Esophagus mucosa (tissue), 1 donor: Measurements from ENCODE around the gene PRKAB1. TPM values are rescaled to one million over a fixed set of nuclear protein-coding genes. Genes with fewer than 3 reads are reported as not detected.

Source experiments
- ATAC-seq: fragments of 200-7000 bp; cut with Tn5 transposase; one replicate; pipeline ENCODE4 v1.9.1; 2020
- total RNA-seq: library from RNA; stranded (reverse); gene quantifications from one replicate; pipeline ENCODE4 v1.2.4, GENCODE V29; 2023
- donor health status: DM: yes; HTN: yes; CAD: no.

PRKAB1 gene
- total RNA-seq, 1 donor from 2014 or later: 26.8 TPM

- no peak for ATAC-seq
Observed at GRCh38 chr12:119664642-119665041, 3.3 kb upstream of the PRKAB1 start.

- no peak for ATAC-seq
Observed at GRCh38 chr12:119665164-119665929, 2.6 kb upstream of the PRKAB1 start.

- ATAC-seq: no peak
Observed at GRCh38 chr12:119666226-119666795, 1.6 kb upstream of the PRKAB1 start.

DNA sequence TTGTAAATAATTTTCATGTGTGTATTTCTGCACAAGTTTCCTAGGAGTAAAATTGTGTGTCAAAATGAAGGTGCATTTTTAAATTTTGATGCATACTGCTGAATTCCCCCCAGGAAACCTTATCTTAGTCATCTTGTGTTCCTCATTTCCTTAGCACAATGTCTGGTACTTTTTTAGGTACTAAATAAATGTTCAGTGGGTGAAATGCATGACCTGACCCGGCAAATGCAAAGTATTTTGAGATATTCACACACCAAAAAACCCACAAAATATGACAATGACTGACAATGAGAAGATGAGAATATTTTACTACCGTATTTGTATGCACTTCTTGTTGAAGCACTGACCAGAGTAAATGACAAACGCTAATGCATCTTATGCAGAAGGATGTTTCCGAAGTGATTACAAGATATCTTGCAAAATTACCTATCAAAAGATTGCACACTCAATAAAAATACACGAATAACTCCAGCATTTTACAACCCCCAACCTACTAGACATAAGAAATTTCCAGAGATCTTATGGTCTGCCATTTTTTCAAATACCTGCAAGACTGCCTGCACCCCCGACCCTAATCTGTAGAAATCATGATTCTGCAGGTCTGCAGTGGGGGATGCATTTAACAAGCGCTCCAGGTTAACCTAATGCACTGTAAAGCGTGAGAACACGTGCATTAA, 895 bp upstream of the PRKAB1 start:
- ATAC-seq: no peak

GRCh38 chr12:119668324-119668841, 450 bp downstream of the PRKAB1 start:
- no peak for ATAC-seq

- peak; percentile 26 for ATAC-seq
Observed at GRCh38 chr12:119669744-119670472, 2.0 kb downstream of the PRKAB1 start.

DNA sequence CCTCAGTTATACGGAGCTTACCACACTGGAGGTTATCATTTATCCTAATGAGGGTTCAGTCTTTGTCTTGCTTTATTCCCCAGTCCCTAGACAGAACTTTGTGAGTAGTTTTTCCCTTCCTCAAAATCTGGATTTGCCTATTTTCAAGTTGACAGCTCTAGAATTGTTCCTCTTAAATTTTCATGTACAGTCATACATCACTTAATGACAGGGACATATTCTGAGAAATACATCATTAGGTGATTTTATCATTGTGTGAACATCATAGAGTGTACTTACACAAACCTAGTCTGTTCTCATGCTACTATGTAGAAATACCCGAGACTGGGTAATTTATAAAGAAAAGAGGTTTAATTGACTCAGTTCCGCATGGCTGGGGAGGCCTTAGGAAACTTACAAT, 3.1 kb downstream of the PRKAB1 start:
- ATAC-seq: no peak

- ATAC-seq: no peak
Observed at GRCh38 chr12:119672194-119672593, 4.3 kb downstream of the PRKAB1 start.

DNA sequence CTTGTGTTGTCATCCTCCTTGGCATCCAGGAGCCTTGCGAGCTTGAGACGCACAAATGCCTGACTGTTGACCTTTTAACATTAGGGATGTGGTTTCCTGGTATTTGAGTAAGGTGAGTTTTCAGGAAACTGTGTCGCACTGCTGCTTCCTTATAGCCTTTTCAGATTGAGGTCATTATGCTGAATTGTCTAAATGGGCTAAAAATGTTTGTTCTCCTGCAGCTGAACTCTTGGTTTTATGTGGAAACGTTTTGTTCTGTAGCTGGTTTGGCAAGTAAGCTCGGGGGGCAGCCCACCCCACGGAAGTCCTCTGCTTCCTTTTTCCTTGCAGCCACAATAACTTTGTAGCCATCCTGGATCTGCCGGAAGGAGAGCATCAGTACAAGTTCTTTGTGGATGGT, 5.7 kb downstream of the PRKAB1 start:
- ATAC-seq: peak; percentile 55

GRCh38 chr12:119674560-119674959, 6.6 kb downstream of the PRKAB1 start:
- ATAC-seq: peak; percentile 51

GRCh38 chr12:119676022-119676421, 8.1 kb downstream of the PRKAB1 start:
- no peak for ATAC-seq

- no peak for ATAC-seq
Observed at GRCh38 chr12:119676573-119676972, 8.6 kb downstream of the PRKAB1 start.

DNA sequence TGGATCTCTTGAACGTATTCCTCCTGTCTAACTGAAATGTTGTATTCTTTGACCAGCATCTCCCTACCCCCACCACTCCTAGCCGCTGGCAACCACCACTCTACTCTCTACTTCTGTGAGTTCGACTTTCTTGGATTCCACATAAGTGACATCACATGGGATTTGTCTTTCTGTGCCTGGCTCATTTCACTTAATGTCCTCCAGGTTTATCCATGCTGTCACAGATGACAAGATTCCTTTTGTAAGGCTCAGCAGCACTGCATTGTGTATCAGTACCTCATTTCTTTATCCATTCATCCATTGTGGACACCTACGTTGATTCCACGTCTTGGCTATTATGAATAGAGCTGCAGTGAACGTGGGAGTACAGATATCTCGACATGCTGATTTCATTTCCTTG, 10.5 kb downstream of the PRKAB1 start:
- no peak for ATAC-seq

DNA sequence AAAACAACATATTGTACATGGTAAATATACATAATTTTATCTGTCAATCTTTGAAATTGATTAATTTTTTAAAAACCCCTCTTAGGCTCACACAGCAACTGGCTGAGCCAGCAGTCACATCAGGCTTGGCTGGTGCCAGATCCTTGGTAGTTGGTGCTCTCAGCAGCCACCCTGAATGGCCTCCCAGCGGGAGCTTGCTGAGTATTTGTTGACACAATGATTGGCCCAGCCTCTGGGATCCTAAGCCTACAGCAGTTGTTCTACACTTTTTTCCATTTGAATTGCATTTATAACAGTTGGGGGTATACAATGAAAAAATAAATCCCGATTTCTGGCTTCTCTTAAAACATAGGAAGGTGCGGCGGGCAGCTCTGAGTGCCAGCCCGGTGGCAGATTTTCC, 11.1 kb downstream of the PRKAB1 start:
- ATAC-seq: no peak

DNA sequence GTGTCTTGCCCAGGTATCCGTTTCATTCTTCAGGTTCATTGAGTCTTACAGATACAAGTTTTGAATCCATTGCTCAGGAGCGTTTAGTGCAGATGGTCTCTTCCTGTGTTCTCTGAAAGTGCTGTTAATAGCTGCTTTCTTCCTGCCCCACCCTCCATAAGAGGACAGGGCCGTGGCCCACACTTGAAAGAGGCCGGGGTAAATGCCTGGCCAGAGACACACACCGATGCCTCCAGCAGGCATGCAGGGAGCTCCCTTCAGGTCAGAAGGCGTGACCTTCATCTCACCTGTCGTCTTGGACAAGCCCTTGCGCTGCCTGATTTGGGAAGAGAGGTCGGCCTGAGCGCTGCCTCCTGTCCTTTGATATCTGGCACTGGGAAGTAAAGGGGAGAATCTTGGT, 11.6 kb downstream of the PRKAB1 start:
- ATAC-seq: no peak

DNA sequence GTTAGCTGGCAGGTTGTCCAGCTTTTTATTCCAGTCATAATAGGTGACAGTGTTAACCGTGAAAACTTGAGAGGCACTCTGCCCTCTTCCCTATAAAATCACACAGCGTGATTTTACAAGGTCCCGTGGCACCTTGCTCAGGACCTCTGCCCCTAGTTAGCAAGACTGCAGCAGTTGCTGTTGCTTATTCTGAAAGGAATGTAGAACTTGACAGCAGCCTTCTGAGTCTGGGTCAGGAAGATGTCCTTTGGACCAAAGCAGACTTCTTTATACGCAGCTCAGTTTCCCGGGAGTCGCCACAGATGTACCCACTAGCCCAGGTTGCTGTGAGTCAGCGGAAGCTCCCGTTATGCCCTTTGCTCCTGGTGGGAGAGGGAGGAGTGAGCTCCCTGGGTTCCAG, 13.2 kb downstream of the PRKAB1 start:
- no peak for ATAC-seq

- ATAC-seq: no peak
Observed at GRCh38 chr12:119681728-119682638, 14.1 kb downstream of the PRKAB1 start.

DNA sequence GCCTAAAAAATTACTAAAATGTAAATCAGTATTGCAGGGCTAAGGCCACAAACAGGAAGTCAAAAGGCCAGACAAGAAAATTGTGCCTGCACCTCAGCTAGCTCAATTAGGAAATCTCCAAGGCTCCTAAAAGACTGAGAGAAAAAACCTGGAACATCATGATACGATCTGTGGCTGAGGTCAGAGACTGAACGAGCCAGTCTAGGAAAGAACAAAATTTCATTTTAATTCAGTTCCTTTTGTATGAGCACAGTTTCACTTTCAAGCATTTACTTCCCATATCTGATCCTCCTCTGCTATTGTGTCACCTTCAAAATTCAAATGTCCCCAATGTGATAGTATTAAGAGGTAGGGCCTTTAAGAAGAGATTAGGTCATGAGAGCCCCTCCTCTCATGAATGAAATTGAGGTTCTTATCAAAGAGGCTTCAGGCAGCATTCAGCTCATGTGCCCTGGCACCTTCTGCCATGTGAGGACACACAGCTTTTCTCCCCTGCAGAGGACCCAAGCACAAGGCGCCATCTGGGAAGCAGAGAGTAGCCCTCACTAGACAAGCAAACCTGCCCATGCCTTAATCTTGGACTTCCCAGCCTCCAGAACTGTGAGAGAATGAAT, 14.8 kb downstream of the PRKAB1 start:
- ATAC-seq: no peak

- ATAC-seq: no peak
Observed at GRCh38 chr12:119683413-119683812, 15.5 kb downstream of the PRKAB1 start.

- no peak for ATAC-seq
Observed at GRCh38 chr12:119683816-119684215, 15.9 kb downstream of the PRKAB1 start.

DNA sequence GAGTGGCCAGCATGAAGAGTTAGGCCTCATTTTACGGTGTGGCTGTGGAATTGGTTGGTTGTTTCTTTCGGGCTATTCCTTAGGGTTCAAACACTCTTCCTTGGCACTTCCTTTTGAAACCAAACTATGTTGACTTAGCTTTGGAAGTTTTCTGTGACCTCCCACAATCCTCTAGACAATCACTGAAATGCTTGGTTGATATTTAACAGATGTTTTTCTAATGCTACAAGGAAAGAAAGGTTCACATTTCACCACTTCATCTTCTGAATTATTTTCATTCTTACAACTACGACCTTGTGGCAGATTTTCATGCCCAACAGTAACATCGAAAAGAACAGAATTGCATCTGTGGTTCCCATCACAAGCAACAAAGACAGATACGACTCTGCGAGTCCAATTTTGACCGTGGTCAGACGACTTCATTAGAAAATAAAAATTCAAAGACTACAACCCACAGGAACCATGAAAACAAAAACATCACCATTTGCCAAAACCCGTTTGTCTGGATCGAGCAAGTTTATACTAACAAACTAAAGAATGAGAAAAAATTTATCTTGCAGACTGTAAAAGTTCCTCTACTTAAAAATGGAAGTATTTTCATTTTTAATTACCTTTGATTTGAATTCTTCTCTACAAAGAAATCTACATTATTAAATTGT, 16.9 kb downstream of the PRKAB1 start:
- no peak for ATAC-seq
